GM12874 (cell line): ENCODE measurements around the gene GPC5.

Experiments used
- CTCF ChIP-seq: IDR thresholded peaks from 2 replicates; pipeline ENCODE4 v1.5.1; 2011; ENCODE audit warnings: low read depth, mild to moderate bottlenecking, control low read depth, low read length, moderate library complexity; ENCODE audit not compliant: insufficient read depth

GPC5 gene

GRCh38 chr13:91576590-91576989 is 178.2 kb downstream of the GPC5 start:
- peak; percentile 52 for TF ChIP-seq CTCF

- no peak for TF ChIP-seq CTCF
Measured at GRCh38 chr13:91579320-91579719, 180.9 kb downstream of the GPC5 start.

- TF ChIP-seq CTCF, result no peak
Measured at GRCh38 chr13:91580749-91581148, 182.3 kb downstream of the GPC5 start.

GRCh38 chr13:91586609-91587008 is 188.2 kb downstream of the GPC5 start:
- no peak for TF ChIP-seq CTCF

GRCh38 chr13:91588541-91588940 is 190.1 kb downstream of the GPC5 start:
- TF ChIP-seq CTCF, result no peak

- no peak for TF ChIP-seq CTCF
Measured at GRCh38 chr13:91592056-91593014, 193.9 kb downstream of the GPC5 start.

- no peak for TF ChIP-seq CTCF
Measured at GRCh38 chr13:91593456-91593855, 195.0 kb downstream of the GPC5 start.
